CD4-positive, alpha-beta T cell treated with Interleukin-15 for 4 hours (primary cell): ENCODE data around the gene KRTAP5-1.

Experiments
- DNase-seq: peaks from one replicate; pipeline ENCODE4 v3.0.0-alpha.2; 2020; ENCODE audit warnings: low spot score

Gene KRTAP5-1

DNA sequence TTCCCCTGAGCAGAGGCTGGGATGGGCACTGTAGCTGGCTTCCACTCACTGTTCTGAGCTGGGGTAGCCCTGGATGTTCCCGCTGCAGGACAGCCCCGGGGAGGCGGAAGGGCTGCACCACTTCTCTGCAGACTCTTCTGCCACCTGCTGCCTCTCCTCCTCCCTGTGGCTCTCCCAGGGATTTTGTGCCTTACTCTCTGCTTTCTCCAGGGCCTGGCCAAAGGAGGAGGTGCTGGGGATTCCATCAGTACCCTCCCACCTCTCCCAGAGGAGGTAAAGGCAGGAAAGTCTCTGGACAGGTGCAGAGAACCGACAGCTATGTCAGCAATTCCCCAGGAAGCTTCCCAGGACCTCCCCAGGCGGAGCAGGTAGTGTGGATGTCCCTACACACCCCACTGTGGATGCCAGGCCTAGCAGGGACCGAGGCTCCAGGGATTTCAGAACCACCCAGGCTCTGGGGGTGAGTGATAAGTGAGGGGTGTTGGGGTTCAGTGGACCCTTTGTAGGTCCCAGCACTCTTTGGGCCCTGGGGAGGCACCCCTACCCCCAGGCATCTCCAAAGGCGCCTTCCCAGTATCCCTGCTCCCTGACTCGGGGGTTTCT, 24.3 kb downstream of the KRTAP5-1 start:
- DNase-seq, result no peak

DNA sequence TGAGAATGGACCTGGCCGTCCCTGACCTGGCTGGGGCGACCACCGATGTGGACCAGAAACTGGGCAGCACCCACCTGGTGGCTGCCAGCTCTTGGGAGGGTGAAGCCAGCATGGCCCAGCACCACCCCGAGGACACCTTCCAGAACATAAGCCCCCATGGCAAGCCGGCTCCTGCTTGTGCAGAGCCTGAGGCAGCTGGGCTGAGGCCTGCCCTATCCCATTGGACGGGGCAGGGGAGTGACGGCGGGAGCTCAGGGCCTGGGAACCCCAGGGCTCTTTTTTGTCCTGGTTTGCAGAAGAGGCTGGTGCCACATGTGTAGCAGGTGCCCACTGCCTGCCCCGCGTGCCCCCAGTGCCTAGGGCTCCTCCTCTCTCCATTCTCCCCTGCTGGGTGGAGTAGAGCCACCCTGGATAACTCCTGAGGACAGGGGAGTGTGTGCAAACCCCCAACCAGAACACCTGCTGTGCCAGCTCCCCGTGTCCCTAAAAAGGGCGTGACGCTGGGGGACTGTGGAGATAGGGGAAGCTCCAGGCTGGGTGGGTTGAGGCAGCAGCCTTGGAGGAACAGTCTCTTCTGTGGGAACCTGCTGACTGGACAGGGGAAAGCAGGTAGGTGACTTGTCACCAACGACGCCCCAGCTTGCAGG, 25.0 kb downstream of the KRTAP5-1 start:
- no peak for DNase-seq

DNA sequence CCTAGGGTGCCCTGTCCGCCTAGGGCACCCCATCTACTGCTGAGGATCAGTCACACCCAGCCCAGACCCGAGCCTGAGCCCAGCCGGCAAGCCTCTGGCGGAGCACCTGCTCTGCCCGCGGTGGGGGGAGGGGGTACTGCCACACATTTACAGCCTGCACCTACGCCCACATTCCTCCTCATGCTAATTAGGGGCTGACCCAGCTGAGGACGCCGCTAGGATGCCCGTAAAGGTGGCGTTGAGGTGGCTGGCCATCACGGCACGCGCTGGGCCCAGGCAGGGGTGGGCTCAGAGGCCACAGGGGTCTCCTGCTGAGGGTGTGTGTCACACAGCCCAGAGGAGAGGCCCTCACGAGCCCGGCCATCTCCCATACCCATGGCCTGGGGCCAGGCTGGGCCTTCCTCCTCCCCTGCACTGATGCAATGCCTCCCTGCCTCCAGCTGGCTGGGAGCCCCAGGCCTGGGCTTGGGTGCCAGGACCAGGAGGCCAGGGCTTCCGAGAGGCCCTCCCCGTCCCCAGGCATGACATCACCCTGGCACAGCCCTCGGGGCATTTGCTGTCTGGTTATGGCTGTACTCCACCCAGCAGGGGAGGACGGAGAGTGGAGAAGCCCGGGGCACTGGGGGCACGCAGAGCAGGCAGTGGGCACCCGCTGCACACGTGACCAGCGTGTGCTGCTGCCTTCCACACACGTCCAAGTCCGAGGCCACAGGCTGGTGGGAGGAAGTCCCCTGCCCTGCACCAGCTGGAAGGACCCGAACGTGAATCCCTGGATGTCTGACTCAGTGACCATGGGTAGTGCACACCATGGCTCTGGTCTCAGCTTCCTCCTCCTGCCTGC, 25.8 kb downstream of the KRTAP5-1 start:
- DNase-seq, result no peak

DNA sequence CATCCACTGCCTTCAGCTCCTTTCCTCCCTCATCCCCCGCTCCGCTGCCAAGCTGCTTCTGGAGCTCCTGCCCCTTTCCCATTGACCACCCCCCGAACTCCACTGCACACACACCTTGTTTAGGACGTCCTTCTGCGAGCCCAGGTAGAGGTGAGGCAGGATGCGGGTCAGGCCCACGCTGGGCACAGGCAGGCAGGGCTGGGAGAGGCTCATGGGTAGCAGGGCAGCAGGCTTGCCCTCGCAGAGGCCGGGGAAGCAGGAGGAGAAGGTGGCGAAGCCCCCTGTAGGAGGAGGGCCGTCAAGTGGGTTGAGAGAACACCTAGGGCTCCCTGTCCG, 26.3 kb downstream of the KRTAP5-1 start:
- no peak for DNase-seq

DNA sequence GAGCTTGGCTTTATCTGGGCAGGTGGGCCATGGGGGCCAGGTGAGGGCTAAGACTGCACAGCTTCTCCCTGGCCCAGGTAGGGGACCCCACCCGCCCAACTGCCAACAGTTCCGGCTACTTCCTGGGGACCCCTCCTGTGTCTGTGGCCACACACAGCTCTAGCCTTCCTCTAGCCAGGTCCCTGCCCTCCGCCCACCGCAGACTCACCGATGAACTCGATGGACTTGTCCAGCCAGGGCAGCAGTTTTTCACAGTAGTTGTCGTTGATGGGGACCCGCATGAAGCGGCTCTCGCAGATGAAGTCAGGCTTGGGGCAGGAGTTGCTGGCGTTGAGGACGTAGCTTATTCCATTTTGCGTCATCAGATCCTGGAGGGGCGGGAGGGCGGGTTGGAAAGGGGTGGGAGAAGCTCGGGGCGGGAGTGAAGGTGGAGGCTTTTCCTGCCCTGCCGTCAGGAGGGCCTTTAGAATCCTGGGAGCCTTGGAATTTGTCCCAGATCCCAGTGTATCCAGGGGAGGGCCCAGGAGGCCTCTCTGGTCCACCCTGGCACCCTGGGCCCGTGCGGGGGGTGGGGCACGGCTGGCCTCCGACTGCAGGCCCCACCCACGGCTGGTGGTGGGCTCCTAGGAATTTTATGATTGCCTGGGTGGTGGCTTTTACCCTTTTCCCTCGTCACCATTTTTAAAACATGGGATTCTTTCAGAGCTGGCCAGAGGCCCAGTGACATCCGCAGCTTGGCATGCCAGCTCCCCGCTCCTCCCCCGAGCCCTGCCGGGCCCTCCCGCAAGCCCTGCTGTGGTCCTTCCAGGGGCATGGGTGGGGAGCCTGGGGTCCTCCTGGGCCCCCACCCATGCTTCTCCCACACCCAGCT, 26.9 kb downstream of the KRTAP5-1 start:
- no peak for DNase-seq

DNA sequence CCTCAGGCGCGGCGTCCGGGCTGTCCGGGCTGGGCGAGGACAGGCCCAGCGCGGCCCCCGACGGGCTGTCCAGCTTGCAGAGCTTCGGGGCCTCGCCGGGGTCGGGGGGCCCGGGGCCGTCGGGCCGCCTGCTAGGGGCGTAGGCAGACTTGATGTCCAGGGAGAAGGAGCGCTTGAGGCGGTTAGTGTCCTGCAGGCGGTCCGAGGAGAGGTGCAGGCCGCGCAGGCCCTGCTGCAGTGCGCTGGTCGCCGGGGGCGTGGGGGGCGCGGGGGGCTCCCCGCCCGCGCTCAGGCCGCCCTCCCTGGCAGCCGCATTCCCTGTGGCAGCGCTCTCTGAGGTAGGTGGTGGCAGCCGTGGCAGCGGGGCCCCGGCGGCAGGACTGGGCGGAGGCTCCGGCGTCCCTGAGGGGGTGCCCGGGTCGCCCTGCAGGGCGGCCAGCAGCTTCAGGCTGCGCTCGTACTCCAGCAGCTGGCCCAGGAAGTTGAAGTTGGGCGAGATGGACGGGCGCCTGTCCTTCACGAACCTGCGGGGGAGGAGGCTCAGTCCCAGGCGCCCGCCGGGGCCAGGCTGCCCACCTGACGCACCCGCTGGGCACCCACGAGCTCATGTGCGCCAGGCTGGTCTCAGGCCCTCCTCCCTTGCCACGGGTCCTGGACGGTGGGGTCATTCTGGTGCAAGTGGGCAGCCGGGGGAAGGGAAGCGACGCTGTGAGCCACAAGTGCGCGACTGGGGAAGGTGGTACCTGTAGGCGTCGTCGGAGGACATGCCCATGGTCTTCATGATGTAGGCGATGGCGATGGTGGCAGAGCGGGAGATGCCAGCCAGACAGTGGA, 27.8 kb downstream of the KRTAP5-1 start:
- DNase-seq, result no peak

DNA sequence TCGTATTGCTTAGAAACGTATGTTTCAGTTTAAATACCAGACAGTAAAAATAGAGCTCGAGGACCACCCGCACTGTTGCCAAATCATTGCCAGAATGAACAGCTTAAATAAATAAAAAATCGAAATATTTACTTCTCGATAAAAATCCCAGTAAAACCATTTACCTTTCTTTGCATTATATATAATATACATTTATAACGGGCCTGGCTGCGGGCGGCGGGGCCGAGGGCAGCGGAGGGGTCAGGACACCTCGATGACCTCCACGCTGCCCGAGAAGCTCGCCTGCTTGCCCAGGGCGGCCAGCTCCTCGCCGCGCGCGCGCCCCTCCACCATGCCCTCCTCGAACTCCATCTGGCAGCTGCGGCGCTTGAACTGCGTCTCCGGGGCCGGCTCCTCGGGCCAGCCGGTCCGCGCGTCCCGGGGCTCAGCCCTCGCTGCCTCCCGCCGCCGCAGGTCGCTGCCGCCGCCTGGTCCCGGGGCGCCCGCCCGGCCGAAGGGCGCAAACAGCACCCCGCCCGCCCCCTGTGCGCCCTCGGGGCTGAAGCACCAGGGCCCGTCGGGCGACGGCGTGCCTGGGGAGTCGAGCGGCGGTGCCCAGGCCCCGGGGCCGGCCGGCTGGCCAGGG, 28.7 kb downstream of the KRTAP5-1 start:
- DNase-seq, result no peak

DNA sequence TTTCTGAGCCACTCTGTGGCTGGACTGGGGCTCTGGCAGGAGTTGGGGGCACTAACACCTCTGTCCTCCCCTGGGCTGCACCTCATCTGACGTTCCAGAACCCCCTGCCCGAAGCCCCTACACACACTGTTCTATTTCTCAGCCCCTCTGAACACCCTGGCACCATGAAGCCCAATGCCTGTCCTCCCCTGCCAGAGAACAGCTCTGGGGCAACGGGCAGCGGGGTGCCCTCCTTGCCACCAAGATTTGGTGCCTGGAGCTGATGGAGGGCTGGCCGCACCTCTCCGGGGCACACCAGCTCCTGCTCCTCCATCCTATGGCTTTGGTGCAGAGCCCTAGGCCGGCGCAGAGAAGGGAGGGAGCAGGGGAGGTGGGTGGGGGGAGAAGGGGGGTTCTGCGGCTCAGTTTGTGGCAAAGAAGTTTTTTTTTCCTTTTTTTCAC, 29.4 kb downstream of the KRTAP5-1 start:
- no peak for DNase-seq

DNA sequence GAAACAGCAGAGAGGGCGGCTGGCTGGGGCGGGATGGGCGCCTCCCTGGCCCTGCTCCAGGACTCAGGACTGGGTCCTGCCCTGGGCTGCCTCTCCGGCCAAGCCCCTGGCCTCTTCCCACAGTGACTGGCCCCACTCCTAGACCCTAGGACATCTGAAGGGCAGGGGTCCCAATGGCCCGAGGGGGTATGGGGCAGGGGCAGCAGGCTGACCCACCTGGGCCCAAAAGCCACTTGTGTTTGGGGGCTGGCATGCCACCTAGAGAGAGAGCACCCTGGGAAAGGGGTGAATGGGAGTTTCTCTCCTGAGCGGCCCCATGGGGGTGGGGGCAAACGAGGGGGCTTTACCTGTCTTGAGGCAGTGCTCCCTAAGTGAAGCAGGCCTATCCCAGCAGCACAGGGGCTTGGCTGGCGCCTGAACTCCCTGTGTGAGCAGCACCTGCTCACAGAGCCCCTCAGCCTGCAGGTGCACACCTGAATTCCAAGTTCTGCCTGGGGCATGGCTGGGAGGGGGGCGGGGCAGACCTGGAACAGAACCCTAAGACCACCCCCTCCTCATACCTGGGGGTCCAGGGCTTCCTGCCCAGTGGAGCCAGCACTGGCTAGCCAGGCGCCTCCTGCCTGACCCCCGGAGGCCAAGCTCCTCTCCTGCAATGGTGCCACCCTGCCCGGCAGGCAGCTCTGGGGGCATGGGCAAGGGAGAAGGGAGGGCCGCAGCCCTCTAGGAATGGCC, 29.9 kb downstream of the KRTAP5-1 start:
- no peak for DNase-seq

DNA sequence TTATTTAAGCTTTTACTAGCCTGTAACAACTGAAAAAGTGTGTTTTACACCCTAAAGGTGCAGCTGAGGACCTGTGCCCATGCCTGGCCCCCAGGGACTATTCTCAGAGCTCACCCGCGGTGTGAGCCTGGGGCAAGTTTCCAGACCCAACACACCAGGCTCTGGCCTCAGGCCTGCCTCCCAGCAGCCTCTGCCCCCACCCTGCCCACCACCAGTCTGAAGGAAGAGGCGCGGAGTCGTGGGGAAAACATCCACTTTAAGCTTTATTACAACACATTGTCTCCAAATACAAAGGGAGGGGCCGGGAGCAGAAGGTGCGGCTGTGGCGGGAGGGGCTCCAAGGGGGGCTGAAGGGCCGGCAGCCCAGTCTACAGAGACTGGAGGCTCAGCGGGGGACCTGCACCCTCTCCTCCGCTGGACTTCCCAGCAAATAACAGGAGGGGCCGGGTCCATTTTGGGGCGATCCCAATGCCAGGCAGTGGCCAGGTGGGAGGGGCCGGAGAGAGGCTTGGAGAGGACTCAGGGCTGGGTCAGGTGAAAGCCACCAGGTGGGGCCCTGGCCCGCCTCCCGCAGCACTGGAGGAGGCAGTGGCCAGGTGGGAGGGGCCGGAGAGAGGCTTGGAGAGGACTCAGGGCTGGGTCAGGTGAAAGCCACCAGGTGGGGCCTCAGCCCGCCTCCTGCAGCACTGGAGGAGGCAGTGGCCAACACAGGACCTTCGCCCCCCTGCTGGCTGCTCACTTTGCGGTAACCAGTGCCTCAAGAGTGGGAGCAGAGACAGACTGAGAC, 31.1 kb downstream of the KRTAP5-1 start:
- no peak for DNase-seq

DNA sequence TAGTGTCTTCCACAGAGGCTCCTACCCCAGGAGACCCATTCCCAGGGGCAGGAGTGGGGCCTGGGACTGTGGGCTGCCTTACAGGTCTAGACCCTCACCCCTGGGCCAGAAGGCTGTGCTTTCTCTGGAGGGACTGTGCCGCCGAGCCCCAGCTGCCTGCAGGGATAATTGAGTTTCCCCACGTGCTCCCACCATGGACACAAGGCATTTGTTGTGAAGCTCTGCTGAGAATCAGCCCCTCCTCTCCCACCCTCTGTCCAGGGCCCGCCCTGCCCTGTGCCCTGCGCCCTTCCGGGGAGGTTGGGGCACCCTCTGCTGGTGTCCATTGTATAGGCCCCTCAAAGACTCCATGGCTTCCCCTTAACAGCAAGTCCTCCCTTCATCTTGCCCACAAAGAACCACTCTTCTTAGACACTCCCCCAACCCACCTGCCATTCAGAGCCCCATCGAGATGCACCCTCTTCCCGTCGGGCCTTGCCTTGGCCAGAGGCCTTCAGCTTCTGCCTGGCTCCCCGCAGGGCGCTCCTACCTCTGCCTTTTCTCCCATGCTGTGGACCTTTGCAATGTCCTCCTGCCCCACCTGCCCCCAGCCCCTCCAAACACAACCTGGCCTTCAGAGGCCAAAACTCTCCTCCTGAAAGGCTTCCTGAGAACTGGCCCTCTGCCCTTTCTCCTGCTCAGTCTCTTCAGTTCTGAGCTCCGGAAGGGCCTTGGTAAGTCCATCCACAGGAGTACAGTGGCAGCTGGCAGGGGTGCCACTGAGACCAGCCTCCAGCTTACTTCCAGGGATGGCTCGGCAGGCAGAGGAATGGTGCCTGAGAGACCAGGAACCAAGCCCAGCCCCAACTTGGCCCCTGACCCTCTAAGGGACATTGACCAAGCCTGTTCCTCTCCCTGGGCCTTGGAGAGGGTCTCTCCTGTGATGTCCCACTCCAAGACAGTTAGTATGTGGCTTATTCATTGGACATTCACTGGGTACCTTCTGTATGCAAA, 35.4 kb downstream of the KRTAP5-1 start:
- DNase-seq, result no peak

DNA sequence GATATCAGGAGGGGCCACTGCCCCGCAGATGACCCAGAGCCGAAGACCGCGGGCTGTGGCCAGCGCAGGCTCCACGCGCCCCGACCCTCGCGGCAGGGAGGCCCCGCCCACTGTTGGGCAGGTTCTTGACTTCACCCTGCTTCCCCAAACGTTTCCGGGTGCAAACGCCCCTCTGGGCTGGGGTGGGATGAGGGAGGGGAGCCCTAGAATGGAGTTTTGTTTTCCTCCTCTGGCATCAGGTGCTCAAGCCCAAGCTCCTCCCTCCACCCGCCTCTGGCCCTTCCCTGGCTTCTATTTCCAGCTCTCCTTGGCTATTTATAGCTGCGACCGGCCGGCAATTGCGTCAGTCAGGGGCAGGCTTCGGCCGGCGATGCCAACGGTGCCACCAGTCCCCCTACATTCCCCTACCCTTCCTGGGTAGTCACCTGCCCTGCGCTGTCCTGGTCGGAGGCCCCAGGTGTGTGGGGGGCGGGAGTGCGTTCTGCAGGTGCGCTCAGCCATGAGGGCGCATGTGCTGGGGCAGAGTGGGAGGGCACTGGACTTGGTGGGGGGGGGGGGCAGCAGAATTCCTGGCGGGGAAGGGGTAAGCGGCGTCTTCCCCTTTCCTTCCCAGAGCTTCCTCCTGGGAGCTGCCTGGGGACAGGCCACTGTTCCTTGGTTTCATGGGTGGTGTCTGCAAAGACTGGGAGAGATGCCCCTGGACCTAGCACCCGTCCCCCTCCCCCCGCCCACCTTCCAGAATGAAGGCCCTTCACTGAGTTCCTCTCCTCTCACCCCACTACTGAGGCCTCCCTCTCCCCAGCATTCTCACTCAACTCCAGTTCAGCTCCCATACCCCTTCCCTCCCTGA, 36.6 kb downstream of the KRTAP5-1 start:
- no peak for DNase-seq

DNA sequence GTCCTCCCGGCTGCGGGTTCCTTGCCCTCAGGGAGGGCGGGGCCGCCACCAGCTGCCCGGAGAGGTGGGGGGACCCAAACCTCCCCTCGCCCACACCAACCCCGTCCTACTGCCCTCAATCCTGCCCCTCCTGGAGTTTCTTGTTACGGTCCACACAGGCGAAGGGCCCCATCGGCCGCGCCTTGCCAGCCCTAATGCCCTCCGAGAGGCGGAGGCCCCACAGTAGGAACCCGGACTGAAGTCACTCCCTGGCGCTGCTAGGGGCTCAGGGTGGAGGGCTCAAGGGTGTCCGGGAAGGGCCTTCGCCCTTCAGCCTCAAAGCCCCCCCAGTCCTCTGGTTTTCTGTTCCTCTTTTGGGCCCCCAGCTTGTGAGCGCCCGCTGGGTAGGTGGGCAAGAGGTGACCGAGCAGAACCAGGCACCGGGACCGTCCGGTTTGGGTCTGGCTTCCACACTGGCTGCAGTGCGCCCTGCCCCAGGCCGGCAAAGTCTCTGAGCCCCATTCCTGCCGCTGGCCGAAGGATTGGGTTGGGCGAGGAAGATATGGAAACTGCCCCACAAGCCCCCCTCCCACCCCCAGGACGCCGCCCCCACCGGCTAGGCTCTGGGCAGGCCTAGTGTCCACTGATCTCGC, 37.5 kb downstream of the KRTAP5-1 start:
- no peak for DNase-seq

DNA sequence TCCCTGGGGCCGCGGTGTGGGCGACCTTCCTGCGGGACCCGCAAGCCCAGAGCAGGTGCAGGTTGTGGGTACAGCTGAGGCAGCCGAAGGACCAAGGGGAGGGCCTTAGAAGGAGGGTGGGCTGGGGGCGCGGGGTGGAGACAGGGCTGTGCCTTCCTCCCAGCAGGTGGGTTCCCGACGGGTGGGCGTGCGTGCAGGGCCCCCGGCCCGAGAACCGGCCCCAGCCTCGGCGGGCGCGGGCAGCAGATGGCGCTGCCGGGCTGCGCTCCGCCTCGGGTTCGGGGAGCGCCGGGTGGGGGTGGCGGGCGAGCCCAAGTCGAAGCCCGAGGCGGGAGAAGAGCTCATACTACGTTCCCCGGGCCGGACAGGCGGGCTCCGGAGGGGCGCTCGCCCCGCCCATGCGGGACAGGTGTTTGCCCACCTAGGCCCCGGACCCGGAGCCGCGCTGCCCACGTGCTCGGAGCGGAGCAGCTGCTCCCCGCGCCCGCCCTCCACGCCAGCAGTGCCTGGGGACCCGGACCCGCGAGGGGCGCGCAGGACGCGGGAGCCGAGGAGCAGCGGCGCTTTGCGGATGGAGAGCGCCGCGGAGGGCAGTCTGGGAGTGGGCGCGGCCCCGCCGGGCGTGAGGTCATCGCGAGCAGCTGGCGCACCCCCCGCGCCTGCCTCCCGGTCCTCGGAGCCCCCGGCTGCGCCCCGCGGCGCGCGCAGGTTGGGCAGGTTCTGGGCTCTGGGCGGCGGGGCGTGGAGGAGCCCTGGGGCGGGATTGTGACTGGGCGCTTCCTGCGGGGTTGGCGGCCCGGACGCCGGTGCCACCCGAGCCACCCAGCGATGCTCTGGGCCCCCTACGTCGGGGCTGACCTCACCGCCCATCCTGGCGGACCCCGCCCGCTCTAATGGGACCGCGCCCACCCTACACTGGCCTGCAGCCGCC, 38.3 kb downstream of the KRTAP5-1 start:
- peak; percentile 33 for DNase-seq

DNA sequence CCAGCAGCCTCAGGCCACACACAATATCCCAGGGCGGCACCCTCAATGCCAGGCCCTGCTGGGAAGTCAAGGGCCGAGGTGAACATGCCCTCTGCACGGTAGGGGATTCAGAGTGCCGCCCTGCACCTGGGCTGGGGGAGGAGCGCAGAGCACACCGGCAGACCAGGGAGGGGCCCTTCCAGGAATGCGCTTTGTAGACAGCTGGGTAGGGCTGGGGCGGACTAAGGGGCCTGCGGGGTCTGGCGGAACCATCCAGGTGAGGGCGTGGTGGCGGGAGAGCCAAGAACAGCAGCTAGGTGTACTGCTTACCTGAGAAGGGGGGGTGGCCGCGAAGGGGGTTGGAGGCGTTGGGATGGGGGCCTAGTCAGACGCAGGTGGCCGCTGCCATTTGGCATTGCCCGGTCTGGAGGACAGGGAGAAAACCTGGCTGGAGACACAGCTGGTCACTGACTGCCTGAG, 39.0 kb downstream of the KRTAP5-1 start:
- no peak for DNase-seq

DNA sequence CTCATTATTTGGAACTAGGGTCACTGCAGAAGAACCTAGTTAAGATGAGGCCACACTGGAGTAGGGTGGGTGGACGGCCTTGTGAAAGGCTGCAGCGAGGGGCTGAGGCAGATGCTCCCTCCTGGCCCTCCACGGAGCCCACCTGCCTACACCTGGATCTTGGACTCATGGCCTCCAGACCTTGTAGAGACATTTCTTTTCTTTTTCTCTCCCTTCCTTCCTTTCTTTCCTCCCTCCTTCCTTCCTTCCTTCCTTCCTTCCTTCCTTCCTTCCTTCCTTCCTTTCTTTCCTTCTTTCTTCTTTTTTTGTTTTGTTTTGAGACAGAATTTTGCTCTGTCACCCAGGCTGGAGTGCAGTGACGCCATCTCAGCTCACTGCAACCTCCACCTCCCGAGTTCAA, 39.7 kb downstream of the KRTAP5-1 start:
- DNase-seq, result no peak
